WTC11 (cell line): ENCODE data around the gene NSMF.

Source experiments
- CTCF ChIP-seq: fragments of 200-600 bp; IDR thresholded peaks from 2 replicates; pipeline ENCODE4 v1.8.0; 2022; ENCODE audit warnings: antibody characterized with exemption
- ELF4 ChIP-seq: sonication (generic); formaldehyde crosslinking; IDR thresholded peaks from 2 replicates; pipeline ENCODE4 v1.8.1; 2022; ENCODE audit warnings: low read depth, mild to moderate bottlenecking, moderate library complexity, missing genetic modification reagents
- ZNF263 ChIP-seq: sonication (generic); formaldehyde crosslinking; IDR thresholded peaks from 2 replicates; pipeline ENCODE4 v1.8.1; 2022; ENCODE audit warnings: low read depth, mild to moderate bottlenecking, moderate library complexity, missing genetic modification reagents

GRCh38 chr9:137409515-137409914 lies 49.6 kb downstream of the NSMF start:
- TF ChIP-seq ZNF263 (CRISPR knock-in tag) (no peak), ELF4 (no peak), CTCF (no peak)
